Stimulated activated CD8-positive, alpha-beta memory T cell treated with anti-CD3 and anti-CD28 coated beads, Interleukin-15, amount 100 ng/mL, for 4 hours (primary cell): ENCODE measurements around the gene STK11.
A peak's percentile ranks its signal among the peaks of the same experiment; 100 is the strongest.

Source experiments
- DNase-seq, 2 donors: peaks; one replicate each; pipeline ENCODE4 v3.0.0-alpha.2; 2020; ENCODE audit warnings: low read depth in 2 of 2

STK11 gene

DNA sequence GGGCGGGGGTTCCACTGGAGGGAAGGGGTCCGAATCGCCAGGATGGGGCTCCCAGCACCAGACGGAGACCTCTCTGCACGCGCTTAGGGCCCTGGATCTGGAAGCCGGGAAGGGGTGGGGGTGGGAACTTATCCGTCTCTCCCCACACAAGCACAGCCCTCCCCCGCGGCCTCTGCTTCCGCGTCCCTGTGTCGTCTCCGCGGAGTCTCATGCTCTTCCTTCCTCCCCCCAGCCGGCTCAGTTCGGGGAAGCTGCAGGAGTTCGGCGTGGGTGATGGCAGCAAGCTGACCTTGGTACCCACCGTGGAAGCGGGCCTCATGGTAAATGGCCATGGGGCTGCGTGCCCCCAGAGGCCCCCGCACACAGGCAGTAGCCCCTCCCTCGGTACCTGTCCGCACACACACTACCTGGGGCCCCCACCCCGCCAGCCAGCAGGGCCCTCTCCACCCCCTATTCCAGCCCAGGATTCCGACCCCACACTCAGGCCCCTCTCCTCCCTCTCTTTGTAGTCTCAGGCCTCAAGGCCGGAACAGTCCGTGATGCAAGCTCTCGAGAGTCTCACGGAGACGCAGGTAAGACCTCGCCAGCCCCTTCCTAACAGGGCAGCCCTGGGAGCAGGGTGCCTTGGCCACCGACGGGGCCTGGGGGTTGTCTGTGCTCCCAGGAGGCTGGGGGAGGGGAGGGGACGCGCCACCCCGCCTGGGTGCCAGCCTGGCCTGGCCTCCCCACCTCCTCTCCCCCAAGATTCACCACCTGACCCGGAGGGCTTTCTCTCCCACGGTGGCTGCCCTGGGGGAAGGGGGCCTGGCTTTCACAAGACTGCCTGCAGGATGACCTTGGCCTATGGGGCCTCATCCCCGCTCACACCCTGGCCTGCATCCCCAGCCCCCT is 46.0 kb downstream of the STK11 start:
- no peak for DNase-seq

DNA sequence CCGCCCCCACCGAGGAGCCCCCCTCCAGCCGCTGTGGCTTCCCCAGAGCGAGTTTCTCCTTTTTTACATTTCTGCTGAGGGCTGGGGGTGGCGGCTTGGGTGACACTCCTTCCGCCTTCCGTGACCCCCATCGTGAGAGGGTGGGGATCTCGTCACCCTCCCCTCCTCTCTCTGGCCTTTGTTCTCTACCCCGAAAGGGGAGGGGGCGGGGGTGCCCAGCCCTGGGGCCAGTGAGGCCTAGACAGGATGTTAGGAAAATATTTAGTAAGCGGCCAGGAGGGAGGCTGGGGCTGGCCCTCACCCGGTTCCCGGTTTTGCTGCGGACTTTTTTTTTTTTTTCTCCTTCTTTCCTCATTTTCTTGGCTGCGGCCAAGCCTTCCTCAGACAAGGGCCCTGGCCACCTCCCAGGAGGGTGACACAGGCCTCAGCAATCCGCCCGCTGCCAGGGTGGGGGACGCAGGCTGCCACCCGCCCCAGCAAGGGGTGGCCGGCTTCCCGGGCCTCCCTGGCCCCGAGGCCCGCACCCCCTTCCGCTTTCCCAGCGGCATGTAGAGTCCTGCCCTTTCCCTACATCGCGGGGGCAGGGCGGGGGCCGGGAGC is 46.7 kb downstream of the STK11 start:
- no peak for DNase-seq

DNA sequence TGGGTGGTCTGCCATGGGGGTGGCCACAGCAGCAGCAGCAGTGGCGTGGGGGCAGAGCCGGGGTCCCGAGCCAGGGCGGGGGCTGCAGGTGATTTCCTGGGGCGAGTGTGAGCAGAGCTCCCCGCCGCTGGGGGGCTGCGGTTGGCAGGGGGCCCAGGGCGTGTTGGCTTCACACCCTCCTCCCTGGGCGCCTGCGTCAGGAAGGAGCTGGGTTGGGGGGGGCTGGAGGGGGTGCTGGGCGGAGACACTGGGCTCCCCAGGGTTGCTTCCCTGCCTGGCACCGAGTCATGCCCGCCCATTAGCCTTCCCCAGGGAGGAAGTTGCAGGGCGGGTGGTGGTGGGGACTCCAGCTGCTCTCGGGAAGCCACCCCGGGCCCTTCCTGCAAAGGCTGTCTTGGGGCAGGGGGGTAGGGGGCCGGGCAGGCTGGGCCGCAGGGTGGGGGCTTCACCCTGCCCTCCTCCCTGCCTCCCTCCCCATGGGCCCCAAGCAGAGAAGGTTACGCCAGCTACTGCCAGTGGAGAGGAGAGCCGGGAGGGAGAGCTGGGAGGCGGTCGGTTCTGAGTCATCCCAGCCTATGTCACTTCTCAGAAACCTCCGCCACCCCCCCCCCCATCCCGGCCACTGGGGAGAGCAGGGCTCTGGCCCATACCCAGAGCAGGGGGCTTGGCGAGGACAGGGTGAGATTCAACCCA is 47.4 kb downstream of the STK11 start:
- DNase-seq, result peak in 1 of 2 donors; percentile 58

DNA sequence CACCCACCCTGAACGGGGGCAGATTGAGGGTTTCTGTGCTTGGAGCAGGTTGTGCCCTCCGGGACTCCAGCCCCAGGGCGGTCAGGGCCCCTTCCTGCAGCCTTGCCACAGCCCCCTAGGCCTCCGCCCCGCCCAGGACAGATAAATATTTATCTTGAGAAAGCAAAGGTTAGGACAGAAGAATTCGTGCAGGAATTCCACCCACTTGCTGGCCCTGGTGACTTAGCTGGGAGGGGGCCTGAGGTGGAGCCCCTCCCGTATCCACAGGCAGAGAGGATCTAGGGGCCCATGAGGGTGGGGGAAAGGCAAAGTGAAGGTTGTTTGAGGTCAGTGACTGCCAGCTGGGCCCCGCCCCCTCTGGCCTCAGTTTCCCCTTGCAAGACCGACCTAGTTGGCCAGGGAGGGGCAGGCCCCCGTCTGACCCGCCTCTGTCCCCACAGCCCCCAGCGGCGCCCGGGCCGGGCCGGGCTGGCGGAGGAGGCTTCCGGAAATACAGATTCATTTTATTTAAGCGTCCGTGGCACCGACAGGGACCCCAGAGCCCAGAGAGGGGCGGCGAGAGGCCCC is 48.0 kb downstream of the STK11 start:
- no peak for DNase-seq

DNA sequence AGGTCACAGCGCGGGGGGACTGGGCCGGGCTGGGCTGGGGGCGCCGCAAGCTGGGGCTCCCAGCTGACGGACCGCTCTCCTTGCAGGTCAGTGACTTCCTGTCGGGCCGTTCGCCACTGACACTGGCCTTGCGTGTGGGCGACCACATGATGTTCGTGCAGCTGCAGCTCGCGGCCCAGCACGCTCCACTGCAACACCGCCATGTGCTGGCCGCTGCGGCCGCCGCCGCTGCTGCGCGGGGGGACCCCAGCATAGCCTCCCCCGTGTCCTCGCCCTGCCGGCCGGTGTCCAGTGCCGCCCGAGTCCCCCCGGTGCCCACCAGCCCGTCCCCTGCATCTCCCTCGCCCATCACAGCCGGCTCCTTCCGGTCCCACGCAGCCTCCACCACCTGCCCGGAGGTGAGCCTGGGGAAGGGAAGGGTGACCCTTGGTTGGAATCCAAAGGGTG is 48.5 kb downstream of the STK11 start:
- DNase-seq, result no peak

DNA sequence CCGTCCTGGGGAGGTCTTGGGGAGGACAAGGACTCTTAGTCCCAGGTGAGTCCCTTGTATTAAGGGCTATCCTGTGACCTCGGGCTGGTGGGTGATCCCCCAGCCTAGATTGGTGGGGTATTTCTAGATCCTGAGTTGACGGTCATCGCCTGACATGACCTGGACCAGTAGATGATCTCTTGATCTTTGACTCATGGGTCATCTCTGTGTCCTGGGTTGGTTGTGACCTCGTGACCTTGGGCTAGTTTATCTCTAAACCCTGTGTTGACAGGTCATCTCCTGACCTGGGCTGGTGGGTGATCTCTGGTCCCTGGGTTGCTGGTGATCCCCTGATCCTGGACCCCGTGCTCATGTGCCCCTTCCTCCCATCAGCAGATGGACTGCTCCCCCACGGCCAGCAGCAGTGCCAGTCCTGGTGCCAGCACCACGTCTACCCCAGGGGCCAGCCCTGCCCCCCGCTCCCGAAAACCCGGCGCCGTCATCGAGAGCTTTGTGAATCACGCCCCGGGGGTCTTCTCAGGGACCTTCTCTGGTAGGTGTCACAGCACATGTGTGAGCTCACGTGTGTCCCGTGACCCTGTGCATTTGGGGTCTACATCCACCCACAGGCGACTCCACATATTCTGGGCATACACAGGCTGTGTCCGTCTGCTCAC is 49.1 kb downstream of the STK11 start:
- DNase-seq, result no peak

DNA sequence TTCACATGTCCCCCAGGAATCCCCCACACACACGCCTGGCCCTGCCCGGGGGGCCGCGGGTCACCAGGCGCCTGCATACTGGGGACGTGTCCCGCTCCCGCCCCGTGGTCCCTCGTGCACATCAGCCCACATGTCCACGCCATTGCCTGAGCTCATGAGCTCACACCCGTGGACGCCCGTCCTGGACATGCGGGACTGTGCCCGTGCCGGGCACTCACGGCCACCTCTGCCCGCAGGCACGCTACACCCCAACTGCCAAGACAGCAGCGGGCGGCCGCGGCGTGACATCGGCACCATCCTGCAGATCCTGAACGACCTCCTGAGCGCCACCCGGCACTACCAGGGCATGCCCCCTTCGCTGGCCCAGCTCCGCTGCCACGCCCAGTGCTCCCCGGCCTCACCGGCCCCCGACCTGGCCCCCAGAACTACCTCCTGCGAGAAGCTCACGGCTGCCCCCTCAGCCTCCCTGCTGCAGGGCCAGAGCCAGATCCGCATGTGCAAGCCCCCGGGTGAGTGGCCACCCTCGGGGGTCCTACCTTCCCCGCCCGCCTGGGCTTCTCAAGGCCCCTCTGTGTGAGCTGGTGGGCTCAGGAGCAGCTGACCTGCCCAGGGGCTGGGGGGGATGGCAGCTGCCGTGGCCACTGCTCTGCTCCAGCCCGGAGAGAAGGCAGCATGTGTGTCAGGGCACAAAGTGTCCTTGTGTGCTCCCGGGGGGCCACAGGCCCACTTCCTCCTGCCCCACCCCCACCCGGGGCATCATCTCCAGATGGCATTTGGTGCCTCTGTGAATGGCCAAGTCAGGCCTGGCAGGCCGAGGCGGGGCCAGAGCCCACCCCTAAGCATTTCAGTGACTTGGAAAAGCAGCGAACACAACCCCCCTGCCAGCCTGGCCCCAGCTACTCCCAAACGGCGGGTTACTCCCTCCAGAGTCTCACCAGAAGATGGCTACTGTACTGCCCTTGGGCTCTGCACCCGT is 49.9 kb downstream of the STK11 start:
- DNase-seq, result no peak

DNA sequence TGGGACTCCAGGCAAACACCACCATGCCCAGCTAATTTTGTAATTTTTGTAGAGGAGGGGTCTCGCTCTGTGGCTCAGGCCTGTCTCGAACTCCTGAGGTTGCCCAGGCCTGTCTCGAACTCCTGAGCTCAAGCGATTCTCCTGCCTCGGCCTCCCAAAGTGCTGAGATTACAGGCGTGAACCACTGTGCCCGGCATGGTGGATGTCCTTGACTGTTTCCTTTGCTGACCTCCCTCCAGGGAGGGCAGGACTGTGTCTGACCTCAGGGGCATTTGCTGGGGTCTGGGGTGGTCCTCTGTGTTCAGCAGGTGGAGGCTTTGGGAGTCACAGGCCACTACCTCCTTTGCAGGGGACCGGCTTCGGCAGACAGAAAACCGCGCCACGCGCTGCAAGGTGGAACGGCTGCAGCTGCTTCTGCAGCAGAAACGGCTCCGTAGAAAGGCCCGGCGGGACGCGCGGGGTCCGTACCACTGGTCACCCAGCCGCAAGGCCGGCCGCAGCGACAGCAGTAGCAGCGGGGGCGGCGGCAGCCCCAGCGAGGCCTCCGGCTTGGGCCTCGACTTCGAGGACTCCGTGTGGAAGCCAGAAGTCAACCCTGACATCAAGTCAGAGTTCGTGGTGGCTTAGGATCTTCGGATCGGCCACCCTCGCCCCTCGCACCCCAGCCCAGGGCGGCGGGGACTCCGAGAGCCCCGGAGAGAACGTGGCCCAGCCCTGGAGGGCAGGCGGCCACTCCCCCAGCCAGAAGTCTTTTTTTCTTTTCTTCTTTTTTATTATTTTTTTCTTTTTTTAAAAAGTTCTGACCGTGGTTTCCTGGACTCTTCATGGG is 51.3 kb downstream of the STK11 start:
- no peak for DNase-seq

DNA sequence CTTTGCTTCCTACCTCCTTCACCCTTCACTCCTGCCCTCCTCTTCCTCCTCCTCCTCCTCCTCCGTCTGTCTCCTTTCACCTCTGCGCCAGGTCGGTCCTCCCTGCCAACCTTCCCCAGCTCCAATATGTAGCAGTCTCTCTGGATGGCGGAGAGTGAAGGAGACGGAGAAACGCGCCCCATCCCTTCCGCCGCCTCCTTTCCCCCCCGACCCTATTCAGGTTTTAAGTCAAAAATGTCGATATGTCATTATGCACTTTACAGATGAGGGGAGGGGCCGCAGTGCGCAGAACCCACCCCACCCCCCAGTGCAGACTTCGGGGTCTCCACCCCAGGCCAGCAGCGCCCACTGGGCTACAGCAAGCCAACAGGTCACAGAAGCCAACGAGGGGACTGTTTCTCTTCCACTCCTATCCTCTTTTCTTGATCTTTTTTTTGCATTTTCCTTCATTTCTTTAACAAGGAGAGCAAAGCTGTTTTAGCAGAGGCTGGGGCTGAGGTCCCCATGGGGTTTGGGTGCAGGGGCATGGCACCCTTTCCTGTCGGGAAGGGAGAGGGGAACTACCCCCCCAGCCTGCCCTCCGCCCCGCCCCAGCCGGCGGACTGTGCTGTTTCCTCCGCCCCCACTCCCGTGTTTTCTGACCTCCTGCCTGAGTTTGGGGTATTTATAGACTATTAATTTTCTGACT is 52.0 kb downstream of the STK11 start:
- DNase-seq, result no peak

DNA sequence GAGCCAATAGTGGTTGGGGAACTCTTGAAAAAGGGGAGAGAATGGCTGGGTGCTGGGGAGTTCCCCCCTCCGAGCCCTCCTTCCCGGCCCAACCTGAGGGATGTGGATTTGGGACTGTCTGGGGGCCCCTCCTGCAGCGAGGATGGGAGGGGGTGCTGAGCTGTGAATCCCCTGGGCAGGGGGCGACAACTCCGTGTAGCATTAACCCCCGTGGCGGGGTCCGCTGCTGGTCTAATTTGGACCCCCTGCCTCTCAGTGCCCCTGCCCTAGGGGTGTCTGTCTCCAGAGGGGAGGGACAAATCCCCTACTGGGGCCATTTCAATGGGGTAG is 52.5 kb downstream of the STK11 start:
- DNase-seq, result no peak

DNA sequence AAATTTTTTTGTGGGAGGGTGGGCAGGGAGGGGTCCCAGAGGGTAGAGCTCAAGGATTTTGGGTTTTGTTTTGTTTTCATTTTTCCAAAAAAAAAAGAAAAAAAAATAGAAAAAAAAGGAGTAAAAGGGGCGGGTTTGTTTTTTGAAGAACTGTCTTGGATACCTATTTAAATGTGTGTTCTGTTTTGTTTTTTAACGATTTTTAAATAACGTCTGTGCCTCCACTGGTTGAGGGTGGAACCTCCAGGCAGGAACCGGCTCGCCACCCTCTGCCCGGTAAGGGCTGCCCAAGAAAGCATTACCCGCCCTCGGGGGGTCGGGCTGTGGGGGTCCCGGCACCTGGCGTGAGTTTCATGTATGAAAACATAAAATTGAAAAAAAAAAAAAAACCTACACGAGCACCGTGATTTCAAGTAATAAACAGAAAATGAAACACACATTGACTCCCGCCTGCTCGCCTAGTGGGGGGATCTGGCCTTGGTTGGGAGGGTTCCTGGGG is 53.2 kb downstream of the STK11 start:
- no peak for DNase-seq

DNA sequence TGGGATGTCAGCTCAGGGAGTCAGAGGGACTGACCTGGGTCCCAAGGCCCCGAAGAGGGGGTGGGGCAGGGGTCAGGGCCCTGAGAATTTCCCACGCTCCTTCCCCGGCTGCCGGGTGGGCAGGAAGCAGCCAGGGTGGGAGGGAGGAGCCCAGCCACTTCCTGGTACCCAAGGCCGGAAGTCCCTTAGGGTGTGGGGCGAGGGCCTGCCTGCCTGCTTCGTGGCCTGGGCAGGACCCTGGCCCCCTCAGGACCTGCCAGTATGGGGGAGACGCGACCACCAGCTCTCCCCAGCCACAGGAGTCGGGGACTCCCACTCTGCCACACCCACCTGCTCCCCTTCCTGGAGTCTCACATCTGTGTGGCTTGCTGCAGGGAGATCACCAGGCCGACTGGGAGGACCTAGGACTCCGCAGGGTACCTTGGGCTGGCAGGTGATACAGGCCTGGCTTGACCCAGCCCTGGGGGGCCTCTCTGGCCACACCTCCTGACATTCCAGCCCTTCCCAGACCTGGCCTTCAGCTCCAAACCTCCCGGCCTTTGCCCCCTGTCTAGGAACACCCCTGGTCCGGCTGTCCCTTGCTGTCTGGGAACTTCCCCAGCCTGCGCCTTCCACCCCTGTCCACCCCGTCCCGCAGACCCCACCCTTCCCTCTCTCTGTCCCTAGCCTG is 53.8 kb downstream of the STK11 start:
- no peak for DNase-seq

DNA sequence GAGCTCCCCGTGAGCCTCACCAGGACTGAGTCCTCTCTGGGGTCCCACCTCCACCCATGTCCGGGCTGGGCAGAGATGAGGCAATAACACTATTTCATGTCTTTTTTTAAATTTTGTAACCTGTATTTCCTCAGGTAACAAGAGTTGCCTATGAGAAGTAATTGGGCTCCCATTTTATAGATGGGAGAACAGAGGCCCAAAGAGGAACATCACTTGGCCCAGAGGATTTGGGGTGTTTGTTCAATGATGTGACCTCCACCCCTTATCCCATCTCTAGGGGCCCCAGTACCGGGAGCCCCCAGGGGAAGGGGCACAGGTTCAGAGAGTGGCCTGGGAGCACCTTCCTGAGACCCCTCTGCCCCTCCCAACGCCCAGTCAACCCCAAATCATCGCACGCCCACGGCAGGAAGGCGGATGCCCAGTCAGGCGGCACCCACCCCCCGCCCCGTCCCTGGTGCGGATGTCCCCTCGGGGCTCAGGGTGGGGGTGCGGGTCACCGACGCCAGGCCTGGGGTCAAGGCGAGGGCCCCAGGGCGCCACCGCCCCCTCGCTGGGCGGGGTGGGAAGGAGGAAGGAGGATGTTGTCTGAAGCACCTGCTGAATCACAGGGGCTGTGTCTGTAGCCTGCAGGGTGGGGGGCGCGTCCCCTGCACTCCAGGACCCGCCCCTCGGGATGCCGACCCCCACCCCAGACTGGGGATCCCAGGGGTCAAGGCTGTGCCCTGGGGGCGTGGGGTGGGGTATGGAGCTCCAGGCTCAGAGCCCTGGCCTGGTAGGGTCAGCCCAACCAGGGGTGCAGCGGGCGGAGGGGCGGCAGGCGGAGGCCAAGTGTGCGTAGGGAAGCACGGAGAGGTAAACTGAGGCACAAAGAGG is 54.5 kb downstream of the STK11 start:
- no peak for DNase-seq

DNA sequence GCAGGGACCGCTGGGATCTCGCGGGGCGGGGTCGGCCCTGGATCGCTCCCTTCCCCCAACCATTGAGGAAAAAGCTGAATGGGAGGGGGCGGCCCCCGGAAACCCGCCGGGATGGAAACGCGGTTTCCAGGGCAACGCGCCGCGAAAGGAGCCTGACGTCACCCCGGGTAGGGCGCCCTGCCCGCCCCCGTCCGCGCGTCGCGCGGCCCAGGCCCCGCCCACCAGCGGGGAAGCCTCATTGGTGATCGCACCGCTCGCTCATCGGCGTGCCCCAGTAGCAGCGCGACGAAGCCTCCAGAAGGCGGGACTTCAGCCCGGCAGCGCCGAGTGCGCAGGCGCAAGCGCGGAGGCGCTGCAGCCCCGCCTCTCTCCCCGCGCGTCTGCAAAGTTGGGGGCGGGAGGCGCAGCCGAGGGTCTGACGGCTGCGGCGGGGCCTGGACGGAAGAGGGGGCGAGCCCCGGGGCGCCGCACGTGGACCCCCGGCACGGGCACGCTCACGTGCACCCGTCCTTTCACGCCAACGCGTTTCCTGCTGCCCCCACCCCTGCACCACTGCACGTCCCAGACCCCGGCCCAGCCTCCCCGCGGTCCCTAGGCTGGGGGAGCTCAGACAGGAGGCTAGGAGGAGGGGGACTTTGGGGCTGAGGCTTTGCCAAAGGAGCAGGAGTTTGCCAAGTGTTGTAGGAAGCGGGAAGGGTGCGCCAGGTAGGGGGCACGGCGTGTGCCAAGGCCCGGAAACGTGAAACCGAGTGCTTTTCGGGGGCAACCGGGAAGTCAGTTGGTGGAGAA is 55.4 kb downstream of the STK11 start:
- peak; percentile 93 to 98 for DNase-seq

DNA sequence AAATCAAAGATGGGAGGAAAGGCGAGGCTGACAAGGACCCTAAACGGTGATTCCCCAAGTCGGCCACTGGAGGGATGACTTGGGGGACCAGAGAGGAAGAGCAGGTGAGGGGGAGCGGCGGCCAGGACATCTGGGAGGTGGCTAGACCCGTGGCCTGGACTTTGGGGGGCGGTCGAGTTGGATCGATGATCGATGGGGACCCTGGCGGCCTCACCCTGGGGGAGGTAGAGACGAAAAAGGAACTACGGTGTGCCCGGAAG is 55.9 kb downstream of the STK11 start:
- DNase-seq, result no peak

DNA sequence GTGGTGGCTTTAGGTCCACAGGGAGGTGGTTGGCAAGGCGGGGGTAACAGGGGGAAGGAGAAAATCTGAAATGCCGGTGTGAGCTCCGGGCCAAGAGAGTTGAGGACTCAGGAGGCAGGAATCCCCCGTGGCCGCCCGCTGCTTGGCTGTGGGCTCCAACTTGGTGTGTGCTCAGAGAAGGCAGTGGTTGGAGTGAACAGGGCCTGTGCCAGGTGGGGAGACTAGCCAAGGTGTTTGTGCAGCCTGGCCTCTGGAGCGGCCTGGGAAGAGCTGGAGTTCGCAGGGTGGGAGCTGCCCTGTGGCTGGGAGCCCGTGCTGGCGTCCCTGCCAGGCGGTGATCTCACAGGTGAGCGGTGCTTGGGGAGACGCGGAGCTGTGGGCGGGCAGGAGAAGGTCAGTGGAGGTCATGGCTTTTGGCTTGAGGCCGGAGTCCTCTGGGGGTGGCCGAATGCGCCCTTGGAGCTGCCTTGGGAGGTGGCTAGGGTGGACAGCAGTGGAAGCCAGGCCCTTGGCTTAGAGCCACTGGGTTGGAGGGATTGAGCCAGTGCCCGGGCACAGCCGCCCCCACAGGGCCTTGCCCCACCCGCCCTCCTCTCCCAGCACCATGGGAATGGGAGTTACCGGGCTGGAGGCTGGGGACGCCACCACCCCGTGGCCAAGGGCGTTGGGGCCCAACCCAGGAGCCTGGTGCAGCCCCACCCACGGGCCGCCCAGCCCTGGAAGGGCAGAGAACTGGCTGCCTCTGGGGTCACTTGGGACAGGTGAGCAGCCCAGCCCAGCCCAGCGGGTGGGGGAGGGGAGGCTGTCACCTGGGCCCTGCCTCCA is 56.4 kb downstream of the STK11 start:
- DNase-seq, result no peak
